Activated CD4-positive, alpha-beta T cell treated with anti-CD3 and anti-CD28 coated beads, Interleukin-2, amount 50 U/mL, for 24 hours (primary cell): Measurements from ENCODE around the gene TPSAB1.

ENCODE experiments used
- DNase-seq, 2 donors: peaks; one replicate each; pipeline ENCODE4 v3.0.0-alpha.2; 2020; ENCODE audit warnings: low read depth in 1 of 2, low spot score in 1 of 2

Gene TPSAB1

DNA sequence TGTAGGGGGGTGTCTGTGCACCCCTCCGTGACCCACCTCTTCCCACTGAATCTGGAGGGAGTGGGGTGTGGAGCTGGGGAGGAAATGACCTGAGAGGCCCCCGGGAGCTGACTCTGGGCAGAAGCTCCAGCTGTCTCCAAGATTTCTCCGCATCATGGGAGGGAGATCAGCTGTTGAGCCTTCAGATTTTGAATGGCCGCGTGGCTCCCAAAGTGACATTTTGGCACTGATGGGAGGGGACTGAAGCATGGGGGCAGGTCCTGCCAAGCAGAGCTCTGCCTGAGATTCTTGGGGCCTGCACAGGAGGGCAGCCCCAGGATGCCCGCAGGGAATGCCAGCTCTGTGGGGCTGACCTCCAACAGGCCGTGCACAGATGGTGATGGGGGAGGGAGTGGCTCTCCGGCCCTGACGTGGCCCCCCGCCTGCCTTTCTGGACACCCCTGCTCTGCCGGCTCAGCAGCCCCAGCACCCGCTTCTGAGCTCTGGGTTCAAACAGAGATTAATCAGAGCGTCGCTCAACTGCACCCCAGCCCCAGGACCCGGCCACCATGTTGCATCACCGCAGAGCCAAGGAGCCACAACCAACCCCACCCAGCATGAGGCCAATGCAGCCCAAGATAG lies 43.6 kb downstream of the TPSAB1 start:
- no peak for DNase-seq

DNA sequence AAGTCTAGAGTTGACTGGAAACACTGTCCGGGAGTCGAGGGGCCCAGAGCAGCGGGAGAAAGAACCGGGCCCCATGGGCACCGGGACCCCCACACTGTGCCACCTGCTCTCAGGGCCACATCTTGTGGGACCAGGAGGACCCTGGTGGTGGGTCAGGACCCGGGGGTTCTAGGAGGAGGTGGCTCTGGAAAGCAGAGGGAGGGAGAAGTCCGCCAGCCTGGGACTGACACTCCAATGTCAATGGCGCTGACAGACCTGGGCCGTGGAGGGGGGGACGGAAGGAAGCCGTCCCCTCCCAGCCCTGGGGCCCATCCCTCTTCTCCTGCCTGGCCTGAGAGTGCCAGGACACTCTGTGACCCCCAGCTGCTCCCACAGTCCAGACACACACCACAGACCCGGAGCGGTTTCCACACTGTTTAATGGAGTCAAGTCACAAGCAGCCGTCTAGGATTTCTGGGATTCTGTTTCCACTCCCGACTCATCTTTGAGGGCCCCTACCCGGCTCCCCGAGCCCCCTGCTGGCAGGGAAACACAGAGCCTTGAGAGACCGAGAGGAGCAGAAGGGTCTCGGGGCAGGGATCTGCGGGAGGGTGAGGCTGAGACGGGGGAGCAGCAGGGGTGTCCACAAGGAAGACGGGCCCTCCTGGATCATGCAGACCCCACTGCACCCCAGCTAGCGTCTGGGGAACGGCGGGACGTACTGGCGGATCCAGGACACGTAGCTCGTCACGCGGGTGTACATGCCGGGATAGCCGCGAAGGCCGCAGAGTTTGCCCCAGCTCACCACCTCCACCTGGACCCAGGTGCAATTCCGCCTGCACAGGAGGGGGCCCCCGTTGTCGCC lies 45.4 kb downstream of the TPSAB1 start:
- DNase-seq, result no peak

DNA sequence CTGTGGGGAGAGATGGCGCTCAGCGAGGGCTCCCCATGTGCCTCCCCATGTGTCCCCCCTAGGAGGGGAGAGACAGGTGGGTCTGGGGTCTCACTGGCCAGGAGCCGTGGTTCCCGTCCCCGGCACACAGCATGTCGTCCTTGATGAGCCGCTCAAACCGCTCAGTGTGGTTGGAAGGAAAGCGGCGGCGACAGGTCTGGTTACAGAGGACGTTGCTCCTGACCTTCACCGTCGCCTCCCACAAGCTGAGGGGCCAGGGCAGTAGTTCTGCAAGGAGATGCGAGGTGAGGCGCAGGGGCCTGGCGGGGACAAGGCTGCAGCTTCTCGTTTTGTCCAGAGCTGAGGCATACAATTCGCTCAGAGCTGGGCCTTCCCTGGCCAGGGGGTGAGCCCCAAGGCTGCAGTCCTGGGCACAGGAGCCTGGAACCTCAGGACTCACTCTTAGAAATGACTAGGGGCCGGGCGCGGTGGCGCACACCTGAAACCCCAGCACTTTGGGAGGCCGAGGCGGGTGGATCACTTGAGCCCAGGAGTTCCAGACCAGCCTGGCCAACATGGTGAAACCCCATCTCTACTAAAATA lies 46.1 kb downstream of the TPSAB1 start:
- DNase-seq, result no peak

DNA sequence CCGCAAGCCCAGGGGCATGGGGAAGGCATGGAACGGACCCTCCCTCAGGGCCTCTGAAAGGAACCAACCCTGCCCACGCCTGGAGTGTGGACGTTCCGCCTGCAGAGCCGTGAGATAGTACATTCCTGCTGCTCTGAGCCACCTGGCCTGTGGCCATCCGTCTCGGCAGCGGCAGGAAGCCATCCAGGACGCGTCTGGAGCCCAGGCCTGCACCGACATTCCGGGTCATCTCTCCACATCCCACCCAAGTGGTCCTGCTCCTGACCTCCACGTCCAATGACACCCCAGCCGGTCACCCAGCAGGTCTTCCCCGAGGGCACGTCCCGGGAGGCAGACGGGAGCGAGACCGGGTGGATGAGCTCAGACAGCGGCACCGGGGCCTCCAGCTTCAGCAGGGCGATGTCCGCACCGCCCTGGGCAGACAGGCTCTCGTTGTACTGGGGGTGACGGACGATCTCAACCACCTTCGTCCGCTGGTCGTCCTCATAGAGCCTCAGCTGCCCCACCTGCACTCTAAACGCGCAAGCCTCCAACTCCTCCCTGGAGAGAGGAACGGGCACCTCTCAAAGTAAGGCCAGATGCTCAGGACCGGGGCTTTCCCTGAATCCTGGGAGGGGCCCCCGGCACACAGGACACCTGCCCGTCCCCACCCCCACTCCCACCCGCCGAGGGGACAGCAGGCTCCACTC lies 47.6 kb downstream of the TPSAB1 start:
- DNase-seq, result no peak

DNA sequence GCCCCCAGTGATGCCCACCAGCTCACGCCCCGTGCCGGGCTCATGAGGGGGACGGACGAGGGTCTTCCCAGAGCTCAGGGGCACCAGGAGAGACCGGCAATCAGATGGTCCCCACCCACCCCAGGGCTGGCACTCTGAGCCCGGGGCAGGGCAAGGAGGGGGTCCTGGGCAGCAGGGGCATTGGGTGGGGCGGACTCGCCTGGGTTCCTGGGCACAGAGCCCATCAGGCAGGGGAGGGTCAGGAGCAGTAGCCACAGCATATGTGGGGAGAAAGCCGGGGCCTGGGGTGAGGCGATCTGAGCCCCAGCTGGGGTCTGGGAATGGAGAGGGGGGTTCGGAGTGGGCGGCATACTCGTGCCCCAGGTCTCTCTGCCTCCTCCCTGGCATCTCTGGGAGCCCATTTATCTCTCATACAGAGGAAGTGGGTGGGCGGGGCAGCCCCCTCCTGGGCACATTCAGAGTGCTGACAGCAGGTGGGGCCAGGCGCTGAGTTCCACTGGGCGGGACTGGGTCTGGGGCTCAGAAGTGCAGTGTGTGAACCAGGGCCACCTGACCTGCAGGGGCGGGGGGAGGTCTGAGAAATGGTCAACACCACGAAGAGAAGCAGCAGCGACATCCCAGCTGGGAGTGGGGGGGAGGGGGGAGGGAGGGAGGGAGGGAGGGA lies 48.4 kb downstream of the TPSAB1 start:
- no peak for DNase-seq

DNA sequence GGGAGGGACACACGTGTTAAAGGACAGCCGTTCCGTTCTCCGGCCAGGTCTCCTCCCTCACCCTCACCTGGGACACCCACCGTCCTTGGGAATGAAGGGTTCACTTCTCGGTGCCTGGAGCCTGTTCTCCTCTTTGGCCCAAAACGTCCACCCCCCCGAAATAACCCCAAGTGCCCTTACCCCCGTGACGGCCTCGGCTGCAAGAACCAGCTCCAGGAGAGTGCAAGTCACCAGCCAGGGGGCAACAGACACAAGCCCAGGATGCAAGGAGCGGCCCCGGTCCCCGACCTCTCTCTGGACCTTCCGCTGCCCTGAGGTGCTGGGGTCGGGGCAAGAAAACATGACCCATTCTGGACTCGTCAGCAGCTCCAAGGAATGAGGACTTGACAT lies 49.0 kb downstream of the TPSAB1 start:
- DNase-seq, result no peak

DNA sequence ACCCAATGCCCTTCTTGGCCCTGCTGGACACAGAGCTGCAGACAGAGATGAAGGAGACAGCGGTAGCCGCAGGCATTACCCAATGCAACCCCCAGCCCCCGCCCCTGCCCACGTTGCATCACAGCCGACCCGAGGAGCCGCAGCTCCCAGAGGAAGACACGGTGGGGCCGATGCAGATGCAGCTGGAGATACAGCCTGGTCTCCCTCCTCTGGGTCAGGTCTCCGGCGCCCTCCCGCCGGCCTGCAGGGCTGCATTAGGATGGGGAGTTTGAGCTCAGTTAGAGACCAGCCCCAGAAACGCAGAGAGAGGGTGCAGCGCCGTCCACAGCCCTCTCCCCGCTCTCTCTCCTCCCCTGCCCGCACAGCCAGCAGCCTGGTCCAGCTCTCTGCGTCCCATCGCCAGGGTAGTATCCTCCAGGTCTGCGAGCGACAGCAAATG lies 49.6 kb downstream of the TPSAB1 start:
- DNase-seq, result no peak

DNA sequence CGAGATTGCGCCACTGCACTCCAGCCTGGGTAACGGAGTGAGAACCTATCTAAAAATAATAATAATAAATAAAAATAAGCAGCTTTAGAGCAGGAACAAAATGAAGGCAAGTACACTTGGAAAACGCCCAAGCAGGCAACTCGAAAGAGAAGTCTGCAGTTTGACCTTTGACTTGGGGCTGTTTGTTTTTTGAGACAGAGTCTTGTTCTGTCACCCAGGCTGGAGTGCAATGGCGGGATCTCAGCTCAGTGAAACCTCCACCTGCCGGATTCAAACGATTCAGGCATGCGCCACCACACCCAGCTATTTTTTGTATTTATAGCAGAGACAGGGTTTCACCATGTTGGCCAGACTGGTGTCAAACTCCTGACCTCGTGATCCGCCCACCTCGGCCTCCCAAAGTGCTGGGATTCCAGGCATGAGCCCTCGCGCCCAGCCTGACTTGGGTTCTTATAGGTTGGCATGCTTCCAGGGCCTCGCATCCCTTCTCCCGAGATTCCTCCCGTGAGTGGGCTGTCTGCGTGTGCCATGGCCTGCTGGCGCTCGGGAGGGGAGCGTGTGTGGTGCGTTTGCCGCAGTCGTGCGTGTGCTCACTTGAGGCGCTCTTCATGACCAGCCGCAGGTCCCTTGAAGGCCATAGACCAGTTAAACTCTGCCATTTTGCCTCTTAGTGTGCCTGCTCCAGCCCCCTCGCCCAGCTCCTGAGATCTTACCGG lies 50.5 kb downstream of the TPSAB1 start:
- no peak for DNase-seq

DNA sequence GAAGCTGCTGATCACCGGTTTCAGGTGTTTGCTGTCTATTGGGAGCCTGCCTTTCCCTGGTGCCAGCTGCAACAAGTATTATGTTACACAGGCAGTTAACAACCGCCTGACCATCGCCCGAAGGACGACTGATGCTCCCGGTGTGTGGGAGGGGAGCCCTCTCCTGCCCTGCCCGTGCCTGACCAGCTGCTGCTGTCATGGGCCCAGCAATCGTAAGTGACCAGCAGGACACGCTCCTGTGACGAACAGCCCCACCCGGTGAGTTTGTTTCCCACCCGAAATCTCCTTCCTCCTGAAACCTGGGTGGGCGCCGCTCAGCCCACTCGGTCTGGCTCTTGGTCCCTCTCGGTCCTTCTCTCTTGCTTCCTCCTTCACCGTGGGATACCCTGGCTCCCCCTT lies 51.1 kb downstream of the TPSAB1 start:
- no peak for DNase-seq
